A204.1 (cell line): Measurements from ENCODE around the gene TBC1D4.

ENCODE experiments used
- FAIRE-seq: peaks from 2 replicates; lab custom pipeline; 2012; peaks lifted over from hg19 to GRCh38; lab: Jason Lieb, UNC

The TBC1D4 gene

DNA sequence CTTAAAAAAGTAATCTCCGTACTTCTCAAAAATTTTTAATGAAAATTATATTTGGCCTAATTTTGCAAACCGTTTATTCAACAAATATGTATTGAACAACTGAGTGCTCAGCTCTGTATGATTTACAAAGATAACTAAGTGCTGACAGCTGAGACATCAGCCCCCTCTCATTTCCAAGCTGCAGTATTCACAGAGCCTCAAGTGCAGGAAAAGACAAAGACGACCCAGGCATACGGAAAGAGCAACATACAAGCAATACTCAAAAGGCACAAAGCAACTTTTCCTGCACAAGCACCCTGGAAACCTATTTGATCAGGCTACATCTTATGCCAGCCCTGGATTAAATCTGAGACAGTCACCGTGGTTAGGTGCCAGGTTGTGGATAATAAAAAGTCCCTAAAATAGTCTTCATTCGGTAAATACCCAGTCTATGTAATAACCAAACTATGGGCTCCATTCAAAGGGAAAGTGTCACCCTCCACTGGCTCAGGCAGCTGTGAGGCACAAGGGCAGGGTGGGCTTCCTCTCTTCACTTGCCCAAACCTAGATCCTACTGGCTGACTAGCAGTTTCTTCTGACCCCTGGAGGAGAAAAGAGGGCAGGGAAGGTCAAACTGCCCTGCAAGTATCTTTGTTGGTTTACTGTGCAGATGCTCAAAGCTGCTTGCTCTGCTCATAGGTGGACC is 65.5 kb downstream of the TBC1D4 start:
- FAIRE-seq, result no peak

DNA sequence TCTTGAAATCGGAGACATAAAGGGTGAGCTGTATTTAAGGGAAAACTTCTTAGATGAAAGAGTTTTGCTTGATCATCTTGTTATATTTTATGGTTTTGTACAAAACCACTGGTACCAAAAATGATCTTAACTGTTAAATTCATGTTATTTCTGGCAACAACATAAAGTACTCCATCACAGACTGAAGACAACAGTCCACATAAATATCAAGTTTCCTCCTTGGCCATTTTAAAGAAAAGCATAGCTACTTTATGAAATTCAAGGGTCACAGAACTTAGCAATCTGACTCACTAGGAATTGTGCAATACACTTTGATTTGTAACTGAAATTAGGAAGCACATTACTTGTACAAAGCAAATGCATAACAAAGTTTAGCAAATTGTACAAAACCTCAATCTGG is 66.3 kb downstream of the TBC1D4 start:
- FAIRE-seq, result no peak

DNA sequence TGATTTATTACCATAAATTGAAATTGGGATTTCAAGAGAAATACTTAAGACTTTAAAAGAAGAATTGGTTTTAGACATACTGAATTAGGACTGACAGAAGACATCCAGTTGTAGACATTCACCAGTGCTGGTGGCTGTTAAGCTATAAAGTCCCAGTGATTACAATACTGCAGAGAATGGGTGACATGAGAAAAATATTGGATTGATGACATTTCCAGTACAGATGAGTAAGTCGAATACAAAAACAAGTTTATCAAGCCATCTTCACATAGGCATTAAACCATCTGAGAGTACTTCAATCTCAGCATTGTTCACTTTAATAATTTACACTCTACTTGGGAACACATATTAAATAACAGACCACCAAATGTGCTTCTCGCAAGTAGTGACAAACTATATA is 66.8 kb downstream of the TBC1D4 start:
- no peak for FAIRE-seq

DNA sequence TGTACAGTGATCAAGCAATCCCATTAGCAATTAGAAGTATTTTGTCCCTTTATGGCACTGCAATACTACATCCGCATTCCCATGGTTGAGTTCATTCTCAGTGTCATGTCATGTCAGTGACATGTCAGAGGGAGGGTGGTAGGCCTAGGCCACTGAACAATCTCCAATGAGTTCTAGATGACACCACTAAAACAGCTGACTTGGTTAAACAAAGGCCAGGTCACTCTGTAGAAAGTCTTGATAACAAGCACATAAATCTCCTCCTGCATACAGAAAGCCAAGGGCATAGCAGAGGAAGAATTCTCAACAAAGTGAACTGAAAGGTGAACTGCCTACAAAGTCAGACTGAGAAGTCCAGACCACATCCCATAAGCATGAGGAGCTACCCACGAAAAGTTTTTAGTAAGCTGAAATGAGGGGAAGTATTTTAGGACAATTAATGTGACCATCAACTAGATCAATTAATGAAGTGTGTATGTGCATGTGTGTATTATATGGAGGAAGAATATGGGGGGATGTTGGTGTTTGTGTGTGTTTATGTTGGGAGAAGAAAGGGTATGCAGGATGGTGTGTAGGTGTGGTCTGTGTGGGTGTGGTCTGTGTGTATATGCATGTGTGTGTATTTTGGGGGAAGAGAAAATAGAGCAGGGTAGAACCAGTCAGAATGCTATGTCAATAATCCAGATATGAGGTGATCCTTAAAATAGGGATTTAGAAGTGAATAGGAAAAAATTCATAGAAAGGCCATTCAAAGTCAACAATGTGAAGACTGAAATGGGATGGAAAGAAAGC is 67.7 kb downstream of the TBC1D4 start:
- FAIRE-seq, result no peak

DNA sequence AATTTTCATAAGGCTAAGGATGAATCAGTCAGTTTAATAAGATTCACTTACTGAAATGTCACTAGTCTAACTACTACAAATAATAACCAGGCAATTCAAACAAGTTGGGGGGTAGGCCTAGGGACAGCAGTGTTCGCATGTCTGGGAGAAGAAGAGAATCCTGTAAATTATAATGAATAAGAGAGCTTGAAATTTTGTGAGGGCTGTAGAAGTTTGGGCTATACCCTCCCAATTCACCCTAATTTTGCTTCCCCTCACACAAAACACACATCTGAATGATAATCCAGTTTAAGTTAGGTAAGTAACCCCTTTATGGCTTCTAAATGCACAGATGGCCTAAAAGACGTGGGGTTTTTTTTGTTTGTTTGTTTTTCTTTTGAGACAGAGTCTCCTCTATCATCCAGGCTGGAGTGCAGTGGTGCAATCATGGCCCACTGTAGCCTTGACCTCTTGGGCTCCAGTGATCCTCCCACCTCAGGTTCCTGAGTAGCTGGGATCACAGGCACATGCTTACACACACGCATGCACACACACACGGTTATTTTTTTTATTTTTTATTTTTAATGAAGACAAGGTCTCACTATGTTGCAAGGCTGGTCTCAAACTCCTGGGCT is 69.9 kb downstream of the TBC1D4 start:
- no peak for FAIRE-seq

DNA sequence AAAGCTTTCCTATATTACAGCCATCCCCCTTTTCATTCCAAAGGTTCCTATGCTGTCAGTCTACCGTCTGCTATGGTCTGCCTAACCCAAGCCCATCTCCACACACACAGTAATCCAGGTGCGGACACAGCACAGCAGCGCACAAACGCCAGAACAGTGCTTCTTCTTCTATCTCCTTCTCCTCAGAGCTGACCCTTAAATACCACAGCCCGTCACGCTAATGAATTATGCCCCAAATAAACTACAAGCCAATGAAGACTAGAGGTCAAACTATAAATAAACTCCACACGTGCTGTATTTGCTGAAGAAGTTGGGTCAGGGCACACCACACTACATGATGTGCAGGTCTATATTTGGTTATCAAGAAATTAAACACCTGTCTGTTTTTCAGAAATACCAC is 71.8 kb downstream of the TBC1D4 start:
- FAIRE-seq, result no peak

DNA sequence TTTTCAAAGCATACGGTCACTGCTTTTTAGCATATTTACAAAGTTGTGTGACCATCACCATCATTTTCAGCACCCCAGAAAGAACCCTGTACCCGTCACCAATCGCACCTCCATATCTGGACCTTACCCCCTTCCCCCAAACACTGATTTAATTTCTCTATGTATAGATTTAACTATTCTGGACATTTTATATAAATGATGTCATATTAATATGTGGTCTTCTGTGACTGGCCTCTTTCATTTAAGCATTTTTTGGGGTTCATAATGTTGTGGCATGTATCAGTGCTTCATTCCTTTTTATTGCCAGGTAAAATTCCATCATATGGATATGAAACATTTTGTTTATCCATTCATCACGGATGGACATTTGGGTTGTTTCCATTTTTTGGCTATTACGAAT is 74.0 kb downstream of the TBC1D4 start:
- FAIRE-seq, result no peak

DNA sequence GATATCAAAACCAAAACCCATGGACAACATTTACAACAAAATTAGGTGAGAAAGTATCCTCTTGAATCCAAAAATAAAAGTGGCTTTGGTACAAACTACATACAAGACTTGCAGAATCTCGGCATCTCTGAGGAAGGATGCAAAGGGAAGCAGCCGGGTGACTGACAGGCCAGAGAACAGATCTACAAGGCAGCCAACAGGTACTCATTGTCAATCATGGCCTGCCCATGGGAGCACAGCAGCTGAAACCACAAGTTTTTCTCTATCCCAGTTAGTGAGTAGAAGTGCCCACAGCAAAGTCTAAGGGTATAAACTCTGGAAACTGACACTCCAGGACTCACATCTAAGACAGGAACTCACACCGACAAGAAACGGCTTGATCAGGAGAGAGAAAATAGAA is 74.5 kb downstream of the TBC1D4 start:
- FAIRE-seq, result no peak

DNA sequence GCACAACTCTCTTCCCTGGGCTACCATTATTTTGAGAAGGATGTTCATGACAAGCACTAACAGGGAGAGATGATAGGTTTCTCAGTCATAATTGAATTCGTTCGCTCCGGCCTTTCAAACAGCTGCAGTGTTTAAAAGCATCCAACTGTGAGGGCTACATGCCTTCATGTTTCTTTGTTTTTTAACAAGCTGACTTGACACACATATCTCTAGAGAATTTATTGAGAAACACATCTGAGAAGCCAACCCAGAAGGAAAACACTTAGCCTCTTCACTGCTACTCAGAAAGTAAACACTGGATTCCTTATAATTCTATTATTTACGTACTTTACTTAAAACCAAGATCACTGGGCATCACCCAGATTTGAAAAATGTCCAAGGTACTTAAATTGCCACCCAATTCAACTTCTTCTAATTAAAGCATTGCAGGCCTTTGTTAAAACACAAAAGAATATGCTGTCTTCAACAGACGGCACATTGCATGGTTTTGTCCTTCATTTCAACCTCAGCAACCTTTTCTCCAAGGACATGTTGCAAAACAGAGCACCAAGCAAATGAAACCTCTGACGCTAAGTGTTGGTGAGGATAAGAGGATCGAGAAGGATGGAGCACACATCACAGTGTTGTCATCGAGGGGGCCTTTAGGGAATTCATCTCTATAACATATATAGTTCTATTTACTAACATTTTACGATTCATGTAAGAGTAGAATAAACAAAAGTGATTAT is 75.8 kb downstream of the TBC1D4 start:
- FAIRE-seq, result no peak

DNA sequence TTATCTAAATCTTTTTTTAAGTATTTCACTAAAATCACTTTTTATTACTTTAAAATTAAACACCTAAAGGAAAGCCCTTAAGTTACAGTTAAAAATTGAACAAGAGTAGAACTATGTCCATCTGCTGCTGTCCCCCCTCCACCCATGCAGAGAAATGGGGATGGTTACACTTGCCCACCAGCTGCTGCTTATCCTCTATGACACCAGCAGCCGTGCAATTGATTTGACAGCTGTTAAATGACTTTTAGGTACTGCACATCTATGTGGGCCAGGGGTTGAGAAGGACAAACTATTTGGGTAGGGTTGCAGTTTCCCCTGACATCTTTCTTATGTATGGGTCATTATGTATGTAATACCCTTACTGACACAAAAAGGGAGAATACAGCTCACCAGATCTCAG is 77.2 kb downstream of the TBC1D4 start:
- FAIRE-seq, result no peak

DNA sequence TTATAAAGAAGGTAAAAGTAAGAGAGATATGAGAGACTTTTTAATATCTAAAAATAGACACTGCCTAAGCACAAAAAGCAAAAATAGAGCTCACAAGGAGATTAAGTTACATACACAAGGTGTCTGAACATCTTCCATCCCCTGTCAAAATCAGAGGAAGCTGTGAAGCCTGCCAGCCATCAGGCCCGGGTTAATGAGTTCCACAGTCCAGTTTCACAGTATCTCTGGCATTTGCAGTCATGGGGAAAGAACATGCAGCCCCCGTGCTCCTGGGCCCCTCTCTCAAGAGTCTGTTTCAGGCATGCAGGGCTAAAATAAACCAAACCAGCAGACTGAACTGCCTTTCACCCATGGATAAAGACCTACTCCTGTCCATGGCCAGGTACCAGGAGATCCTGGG is 79.2 kb downstream of the TBC1D4 start:
- no peak for FAIRE-seq

DNA sequence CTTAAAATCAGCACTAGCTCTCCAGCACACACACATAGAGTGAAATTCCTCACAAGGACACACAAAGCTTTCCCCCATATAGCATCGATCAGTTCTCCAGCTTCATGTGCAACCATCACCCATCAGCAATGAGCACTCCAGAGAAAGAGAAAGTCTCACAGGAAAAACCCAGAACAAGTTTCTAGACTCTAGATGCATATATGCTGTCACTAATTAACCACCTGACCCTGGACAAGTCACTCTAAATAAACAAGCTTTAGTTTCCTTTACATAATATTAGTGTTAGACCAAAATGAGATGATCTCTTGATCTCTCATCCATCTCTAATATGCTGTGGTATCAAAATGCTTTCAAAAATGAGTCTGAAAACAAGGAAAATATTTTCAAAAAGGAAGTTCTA is 81.2 kb downstream of the TBC1D4 start:
- FAIRE-seq, result no peak

DNA sequence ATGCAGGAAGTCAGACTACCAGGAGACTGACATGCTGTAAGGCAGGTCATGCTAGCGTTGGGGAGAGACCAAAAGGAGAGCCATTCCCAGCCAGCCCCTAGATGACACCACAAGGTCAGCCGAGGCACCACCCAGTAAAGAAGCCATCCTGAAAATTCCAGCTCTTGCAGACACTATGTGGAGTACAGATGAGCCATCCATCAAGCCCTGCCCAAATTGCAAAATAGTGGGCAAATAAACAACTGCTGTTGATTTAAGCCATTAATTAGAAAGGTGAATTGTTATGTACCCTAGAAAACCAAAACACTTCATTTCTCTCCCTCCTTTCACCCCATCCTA is 82.1 kb downstream of the TBC1D4 start:
- no peak for FAIRE-seq

DNA sequence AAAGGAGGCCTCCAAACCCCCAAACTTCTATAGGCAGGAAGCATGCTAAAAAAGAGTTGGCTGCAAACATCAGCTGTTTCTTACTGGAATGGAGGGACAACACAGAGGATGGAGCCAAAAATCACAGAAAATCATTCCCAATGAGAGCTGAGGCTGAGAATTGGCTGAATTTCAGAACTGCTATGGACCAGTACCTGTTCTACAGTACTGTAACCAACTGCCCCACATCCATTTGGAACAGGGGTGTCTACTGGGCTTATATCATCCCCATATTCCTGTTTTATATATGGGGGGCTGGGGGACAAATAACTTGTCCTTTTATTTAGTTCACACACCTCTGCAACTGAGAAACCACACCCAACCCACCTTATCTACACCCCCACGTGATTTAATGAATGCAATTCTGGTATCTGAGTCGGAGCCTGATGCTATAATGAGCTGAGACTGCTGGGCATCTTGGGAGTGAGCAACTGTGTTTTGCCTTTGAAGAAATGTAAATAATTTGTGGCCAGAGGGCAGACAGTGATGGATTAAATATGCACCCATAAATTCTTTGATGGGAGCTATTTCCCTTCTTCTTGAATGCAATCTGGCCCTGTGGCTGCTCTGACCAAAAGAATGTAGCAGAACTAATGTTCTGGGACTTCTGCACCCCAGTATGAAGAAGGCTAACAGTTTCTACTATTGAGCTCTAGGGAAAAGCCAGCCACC is 82.6 kb downstream of the TBC1D4 start:
- FAIRE-seq, result no peak

DNA sequence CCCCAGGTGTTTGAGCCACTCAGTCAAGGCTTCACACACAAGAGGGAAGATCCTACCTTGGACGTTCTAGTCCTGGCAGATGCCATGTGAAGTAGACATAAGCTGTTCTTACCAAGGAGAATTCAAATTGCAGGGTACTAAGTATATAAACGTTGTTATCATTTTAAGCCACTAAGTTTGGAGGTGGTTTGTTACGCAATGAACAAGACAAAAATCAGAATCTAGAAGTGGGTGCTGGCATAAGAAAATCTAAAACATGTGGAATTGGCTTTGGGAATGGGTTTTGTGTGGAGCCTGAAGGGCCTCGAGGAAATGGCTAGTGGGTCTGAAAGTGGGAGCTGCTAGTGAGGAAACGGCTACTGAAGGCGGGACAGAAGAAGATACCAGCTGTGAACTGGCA is 83.9 kb downstream of the TBC1D4 start:
- FAIRE-seq, result no peak

DNA sequence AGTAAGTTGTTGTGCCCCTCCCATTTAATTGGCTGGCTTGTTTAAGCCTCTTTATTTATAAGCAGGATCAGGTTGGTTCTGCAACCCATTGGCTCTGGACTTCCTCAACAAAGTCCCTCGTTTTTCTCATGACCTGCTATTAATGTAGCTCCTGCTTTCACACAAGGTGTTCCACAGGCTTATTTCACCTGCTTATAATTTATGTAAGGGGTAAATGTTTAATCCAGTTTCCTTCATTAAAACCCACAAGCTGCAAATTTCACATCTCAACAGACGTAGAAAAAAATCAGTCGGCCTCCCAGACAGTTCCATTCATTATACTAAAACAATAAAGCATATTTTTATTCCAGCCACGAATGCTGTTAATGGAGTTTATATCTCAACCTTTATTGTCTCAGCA is 86.1 kb downstream of the TBC1D4 start:
- no peak for FAIRE-seq

DNA sequence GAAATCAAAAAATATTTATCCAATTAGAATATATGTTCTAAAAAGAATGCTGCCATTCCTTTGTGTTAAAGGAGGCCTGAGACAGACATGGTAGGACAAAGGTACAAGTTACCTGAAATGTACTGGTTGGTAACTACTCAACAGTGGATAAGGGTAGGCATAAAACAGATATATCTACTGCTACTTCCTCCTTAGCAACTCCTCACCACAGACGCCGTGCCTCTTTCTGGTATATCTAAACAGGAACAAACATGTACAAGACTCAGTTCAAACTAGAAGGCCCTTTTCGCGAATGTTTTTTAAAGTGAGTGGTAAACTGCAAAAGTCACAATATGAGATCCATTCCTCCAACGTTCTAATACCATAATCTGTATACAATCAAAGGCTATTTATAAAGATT is 86.9 kb downstream of the TBC1D4 start:
- FAIRE-seq, result no peak

DNA sequence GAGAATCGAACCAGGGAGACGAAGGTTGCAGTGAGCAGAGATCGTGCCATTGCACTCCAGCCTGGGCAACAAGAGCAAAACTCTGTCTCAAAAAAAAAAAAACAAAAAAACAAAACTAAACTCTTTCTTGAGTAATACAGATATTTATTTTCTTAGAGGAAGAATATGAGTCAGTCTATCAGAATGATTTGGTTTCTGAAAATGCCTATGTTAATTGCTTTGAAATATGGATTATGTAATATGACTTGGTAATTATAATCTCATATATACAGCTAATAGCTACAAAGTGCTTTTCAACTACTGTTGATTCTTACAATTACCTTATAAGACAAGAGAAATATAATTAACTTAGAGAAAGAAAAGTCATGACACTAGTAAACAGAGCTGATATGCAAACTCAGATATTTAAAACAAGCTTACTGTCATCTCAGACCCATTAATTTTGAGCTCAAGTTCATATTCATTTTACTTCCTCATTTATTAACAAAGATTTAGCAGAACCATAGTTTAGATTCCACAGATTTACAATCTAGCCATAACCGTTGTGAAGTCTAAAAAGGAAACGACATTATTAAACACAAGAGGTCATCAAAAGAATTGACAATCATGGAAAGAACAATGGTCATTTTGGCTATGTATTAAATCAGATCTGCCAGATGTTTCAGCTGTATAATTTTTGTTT is 88.0 kb downstream of the TBC1D4 start:
- no peak for FAIRE-seq

DNA sequence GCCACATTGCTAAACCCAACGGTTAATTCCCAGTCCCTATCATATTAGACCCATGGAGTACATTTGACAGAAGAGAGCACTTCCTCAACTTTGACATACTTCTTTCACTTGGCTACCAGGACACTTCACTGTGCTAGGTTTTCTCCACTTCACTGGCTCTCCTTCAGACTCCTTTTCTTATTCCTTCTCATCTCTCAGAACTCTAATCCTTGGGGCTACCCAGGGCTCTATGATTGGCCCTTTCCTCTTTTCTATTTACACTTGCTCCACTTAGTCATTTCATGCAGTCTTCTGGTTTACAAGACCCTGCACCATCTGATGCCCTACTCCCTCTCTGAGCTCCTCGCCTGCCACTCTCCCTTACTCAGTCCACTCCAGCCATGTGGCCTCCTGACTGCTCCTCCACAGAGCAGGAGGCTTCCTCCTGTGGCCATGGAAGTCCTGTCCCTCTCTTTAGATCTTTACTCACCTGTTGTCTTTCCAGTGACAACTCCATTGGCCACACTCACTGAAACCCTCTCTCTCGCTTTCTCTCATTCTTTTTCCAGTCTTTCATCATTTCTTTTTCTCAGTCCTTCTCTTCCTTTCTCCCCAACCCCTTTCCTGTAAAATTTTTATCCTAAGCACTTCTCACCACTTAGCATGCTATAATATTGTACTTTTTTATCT is 90.4 kb downstream of the TBC1D4 start:
- no peak for FAIRE-seq

DNA sequence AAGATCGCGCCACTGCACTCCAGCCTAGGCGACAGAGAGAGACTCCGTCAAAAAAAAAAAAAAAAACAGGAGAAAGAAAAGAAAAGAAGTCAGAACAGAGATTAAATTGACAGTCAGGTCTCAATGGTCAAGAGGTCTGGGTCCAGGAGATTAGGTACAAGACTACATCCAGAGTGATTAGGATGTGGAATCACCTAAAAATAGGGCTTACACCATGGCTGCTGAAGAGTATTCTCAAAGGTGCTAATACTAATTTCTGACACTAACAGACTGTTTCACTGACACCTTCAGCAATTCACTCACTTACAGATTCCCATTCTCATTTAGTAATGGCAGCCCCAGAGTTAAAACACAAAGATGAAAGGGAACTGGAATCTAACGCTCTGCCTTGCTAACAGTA is 91.7 kb downstream of the TBC1D4 start:
- no peak for FAIRE-seq

DNA sequence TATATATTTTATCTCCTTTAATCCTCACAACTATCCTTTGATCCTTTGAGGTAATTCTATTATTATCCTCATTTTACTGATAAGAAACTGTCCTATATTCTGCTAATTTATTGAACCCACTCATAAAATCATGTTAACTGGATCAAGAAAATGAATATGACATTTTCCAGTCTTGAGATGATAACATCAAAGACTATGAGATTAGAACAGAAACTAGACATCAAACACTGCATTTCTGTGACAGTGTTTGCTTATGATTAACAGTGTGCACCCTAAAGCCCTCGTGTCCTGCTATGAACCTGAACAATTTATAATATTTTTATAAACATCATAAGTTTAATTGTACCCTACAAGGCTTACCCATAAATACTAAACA is 96.3 kb downstream of the TBC1D4 start:
- FAIRE-seq, result no peak
